ENCODE data around the gene PWWP2B. TPM values are rescaled to one million over a fixed set of nuclear protein-coding genes. Genes with fewer than 3 reads are reported as not detected.

The PWWP2B gene
- total RNA-seq, 1 donor from 2014 or later: 7.6 TPM

GRCh38 chr10:132446661-132447445, 49.9 kb downstream of the PWWP2B start:
- H3K36me3 Mint-ChIP-seq (ENCODE audit: low read depth, unreplicated experiment): no peaks in the 10 kb centered on the region
- H3K27ac Mint-ChIP-seq (ENCODE audit: unreplicated experiment): no peak overlapping the region
- TF ChIP-seq CTCF (IDR thresholded peaks at IDR 0.05; ENCODE audit: unreplicated experiment): no peak
- peaks cover 2% of the 10 kb centered on the region for H3K4me1 Mint-ChIP-seq (ENCODE audit: unreplicated experiment)
- H3K9me3 Mint-ChIP-seq (ENCODE audit: unreplicated experiment): no peaks in the 10 kb centered on the region
- no peak overlapping the region for H3K4me3 Mint-ChIP-seq (ENCODE audit: unreplicated experiment)
- DNase-seq (ENCODE audit: low spot score): peak; percentile 55
- H3K27me3 Mint-ChIP-seq (ENCODE audit: unreplicated experiment): peaks cover 7% of the 10 kb centered on the region

- Mint-ChIP-seq H3K4me3 (ENCODE audit: unreplicated experiment) (no peak overlapping the region), H3K4me1 (ENCODE audit: unreplicated experiment) (peaks cover 2% of the 10 kb centered on the region), H3K27ac (ENCODE audit: unreplicated experiment) (no peak overlapping the region)
These were observed 50.6 kb downstream of the PWWP2B start for GRCh38 chr10:132447446-132448247.

GRCh38 chr10:132448248-132448731, 51.3 kb downstream of the PWWP2B start:
- no peak overlapping the region for H3K4me3 Mint-ChIP-seq (ENCODE audit: unreplicated experiment)
- TF ChIP-seq CTCF (IDR thresholded peaks at IDR 0.05; ENCODE audit: unreplicated experiment): no peak
- H3K4me1 Mint-ChIP-seq (ENCODE audit: unreplicated experiment): peaks cover 2% of the 10 kb centered on the region
- no peak for DNase-seq (ENCODE audit: low spot score)
- H3K27ac Mint-ChIP-seq (ENCODE audit: unreplicated experiment): no peak overlapping the region
- no peaks in the 10 kb centered on the region for H3K9me3 Mint-ChIP-seq (ENCODE audit: unreplicated experiment)
- H3K27me3 Mint-ChIP-seq (ENCODE audit: unreplicated experiment): peaks cover 4% of the 10 kb centered on the region
- no peaks in the 10 kb centered on the region for H3K36me3 Mint-ChIP-seq (ENCODE audit: low read depth, unreplicated experiment)

More at GRCh38 chr10:132447446-132448247, 50.6 kb downstream of the PWWP2B start:
- no peaks in the 10 kb centered on the region for H3K36me3 Mint-ChIP-seq (ENCODE audit: low read depth, unreplicated experiment)
- H3K9me3 Mint-ChIP-seq (ENCODE audit: unreplicated experiment): no peaks in the 10 kb centered on the region
- H3K27me3 Mint-ChIP-seq (ENCODE audit: unreplicated experiment): peaks cover 4% of the 10 kb centered on the region
- no peak for DNase-seq (ENCODE audit: low spot score)
- TF ChIP-seq CTCF (IDR thresholded peaks at IDR 0.05; ENCODE audit: unreplicated experiment): no peak

- Mint-ChIP-seq H3K4me1 (ENCODE audit: unreplicated experiment) (peaks cover 2% of the 10 kb centered on the region), H3K27ac (ENCODE audit: unreplicated experiment) (no peak overlapping the region), H3K27me3 (ENCODE audit: unreplicated experiment) (peaks cover 7% of the 10 kb centered on the region), H3K4me3 (ENCODE audit: unreplicated experiment) (no peak overlapping the region), H3K9me3 (ENCODE audit: unreplicated experiment) (no peaks in the 10 kb centered on the region), H3K36me3 (ENCODE audit: low read depth, unreplicated experiment) (no peaks in the 10 kb centered on the region)
- no peak for TF ChIP-seq CTCF (IDR thresholded peaks at IDR 0.05; ENCODE audit: unreplicated experiment)
- DNase-seq (ENCODE audit: low spot score): no peak
These were observed 52.2 kb downstream of the PWWP2B start for GRCh38 chr10:132449051-132449810.
